Smooth muscle cell (in vitro differentiated cells): ENCODE results near the gene CD46. TPM values are rescaled to one million over a fixed set of nuclear protein-coding genes. Genes with fewer than 3 reads are reported as not detected.

Source experiments
- DNase-seq: peaks from one replicate; lab custom pipeline; 2025; ENCODE audit not compliant: unreplicated experiment; lab: John Stamatoyannopoulos, UW
- H2AFZ ChIP-seq: fragments of 200-600 bp; sonication (generic); 2 replicates; pipeline ENCODE4 v1.6.0; 2016; ENCODE audit warnings: antibody characterized with exemption, low read depth, mild to moderate bottlenecking
- H3F3A ChIP-seq: fragments of 200-600 bp; sonication (generic); 2 replicates; pipeline ENCODE4 v1.6.0; 2017; ENCODE audit warnings: antibody characterized with exemption, low read depth
- H3K27ac ChIP-seq: fragments of 200-600 bp; sonication (generic); 2 replicates; pipeline ENCODE4 v1.5.1; 2016; ENCODE audit warnings: low read depth, mild to moderate bottlenecking
- H3K27me3 ChIP-seq: fragments of 200-600 bp; sonication (generic); 2 replicates; pipeline ENCODE4 v1.6.1; 2016; ENCODE audit warnings: low read depth, mild to moderate bottlenecking
- H3K36me3 ChIP-seq: fragments of 200-600 bp; sonication (generic); 2 replicates; pipeline ENCODE4 v1.5.1; 2016; ENCODE audit warnings: low read depth
- H3K4me1 ChIP-seq: fragments of 200-600 bp; sonication (generic); 2 replicates; pipeline ENCODE4 v1.5.1; 2016; ENCODE audit warnings: low read depth
- H3K4me2 ChIP-seq: fragments of 200-600 bp; sonication (generic); 2 replicates; pipeline ENCODE4 v1.6.0; 2016; ENCODE audit warnings: mild to moderate bottlenecking
- H3K4me3 ChIP-seq: fragments of 200-600 bp; sonication (generic); 2 replicates; pipeline ENCODE4 v1.5.1; 2016; ENCODE audit warnings: mild to moderate bottlenecking
- H3K79me2 ChIP-seq: fragments of 200-600 bp; sonication (generic); 2 replicates; pipeline ENCODE4 v1.6.0; 2016; ENCODE audit warnings: low read depth, mild to moderate bottlenecking
- H3K9ac ChIP-seq: fragments of 200-600 bp; sonication (generic); 2 replicates; pipeline ENCODE4 v1.6.0; 2016; ENCODE audit warnings: low read depth
- H3K9me3 ChIP-seq: fragments of 200-600 bp; sonication (generic); replicated peaks from 2 replicates; pipeline ENCODE4 v1.5.1; 2016; ENCODE audit warnings: low read depth
- H4K20me1 ChIP-seq: fragments of 200-600 bp; sonication (generic); 2 replicates; pipeline ENCODE4 v1.6.0; 2016; ENCODE audit warnings: low read depth
- CTCF ChIP-seq: fragments of 200-600 bp; sonication (generic); IDR thresholded peaks from 2 replicates; pipeline ENCODE4 v1.5.1; 2017; ENCODE audit warnings: borderline replicate concordance, mild to moderate bottlenecking, antibody characterized with exemption; ENCODE audit not compliant: insufficient read depth, poor library complexity, severe bottlenecking
- WGBS: methylation state at CpG from one replicate; pipeline ENCODE4 v1.1.7; 2016; ENCODE audit warnings: low lambda C conversion rate; 5-methylcytosine and 5-hydroxymethylcytosine counted together
- polyA plus RNA-seq: library from polyadenylated mRNA; unstranded; fragments of >200 nt; fragmentation: Nextera tagmentation; extraction: Ambion mirVana; gene quantifications from 2 replicates; pipeline ENCODE4 v1.2.1, GENCODE V29; 2016
- total RNA-seq: library from RNA; depleted of rRNA; stranded (reverse); fragments of >200 nt; gene quantifications from 2 replicates; pipeline ENCODE4 v1.2.3, GENCODE V29; 2014

CD46 gene
- total and polyA plus RNA-seq, 2 experiments from 2014 or later: 117 to 234 TPM

- Histone ChIP-seq H3K4me2 (no peak overlapping the region), H3K4me3 (no peak overlapping the region), H3K27ac (no peak overlapping the region), H3K79me2 (no peaks in the 10 kb centered on the region), H3K9me3 (no peaks in the 10 kb centered on the region), H3F3A (peaks cover 4% of the 10 kb centered on the region), H3K4me1 (peaks cover 5% of the 10 kb centered on the region), H3K36me3 (no peaks in the 10 kb centered on the region), H2AFZ (no peak overlapping the region), H3K9ac (no peak overlapping the region), H3K27me3 (no peaks in the 10 kb centered on the region), H4K20me1 (no peaks in the 10 kb centered on the region)
- 57% methylated on average over 2 of the region's 2 CpGs for WGBS
- TF ChIP-seq CTCF: no peak
- no peak for DNase-seq
Measured at GRCh38 chr1:207794861-207795260, 43.0 kb downstream of the CD46 start.

GRCh38 chr1:207797229-207797973 is 45.5 kb downstream of the CD46 start:
- peak; percentile 76 for TF ChIP-seq CTCF
- Histone ChIP-seq H3K9me3 (no peaks in the 10 kb centered on the region), H2AFZ (no peak overlapping the region), H4K20me1 (no peaks in the 10 kb centered on the region), H3K79me2 (no peaks in the 10 kb centered on the region), H3K9ac (no peak overlapping the region), H3K4me2 (peak overlapping the region; percentile 7), H3K36me3 (no peaks in the 10 kb centered on the region), H3K27ac (peak overlapping the region; percentile 43), H3K27me3 (no peaks in the 10 kb centered on the region), H3K4me3 (no peak overlapping the region), H3F3A (peaks cover 4% of the 10 kb centered on the region), H3K4me1 (peaks cover 5% of the 10 kb centered on the region)
- DNase-seq: no peak
- 51% methylated on average over 7 of the region's 7 CpGs for WGBS

- peak overlapping the region; percentile 40 for H3K27ac ChIP-seq
- H3K4me3 ChIP-seq: no peak overlapping the region
- H4K20me1 ChIP-seq: no peaks in the 10 kb centered on the region
- H3K27me3 ChIP-seq: no peaks in the 10 kb centered on the region
- no peaks in the 10 kb centered on the region for H3K36me3 ChIP-seq
- H3K9ac ChIP-seq: no peak overlapping the region
- 37% methylated on average over 6 of the region's 6 CpGs for whole genome bisulfite sequencing
- H2AFZ ChIP-seq: no peak overlapping the region
- no peaks in the 10 kb centered on the region for H3K9me3 ChIP-seq
- H3F3A ChIP-seq: no peaks in the 10 kb centered on the region
- H3K4me2 ChIP-seq: peak overlapping the region; percentile 55
- no peak for TF ChIP-seq CTCF
- DNase-seq: no peak
- H3K4me1 ChIP-seq: peaks cover 5% of the 10 kb centered on the region
- no peaks in the 10 kb centered on the region for H3K79me2 ChIP-seq
Measured at GRCh38 chr1:207798847-207799246, 47.0 kb downstream of the CD46 start.
